Measurements from ENCODE around the gene TMEM183A.
"Not testable (repeated sequence)": the region's sequence is repeated elsewhere in the genome, so short reads cannot be mapped to it uniquely, and the experiment has no call there.

GRCh38 chr1:202986120-202986519 lies 21.1 kb upstream of the TMEM183A start:
- not testable (repeated sequence) for TF ChIP-seq CTCF (IDR thresholded peaks at IDR 0.05); REST (IDR thresholded peaks at IDR 0.05; ENCODE audit: insufficient read depth in 1 of 2, low read depth in 2 of 2, low read length in 1 of 2)

Measured in Panc1 (cell line).